Measurements from ENCODE around the gene CYB5RL.

The CYB5RL gene

DNA sequence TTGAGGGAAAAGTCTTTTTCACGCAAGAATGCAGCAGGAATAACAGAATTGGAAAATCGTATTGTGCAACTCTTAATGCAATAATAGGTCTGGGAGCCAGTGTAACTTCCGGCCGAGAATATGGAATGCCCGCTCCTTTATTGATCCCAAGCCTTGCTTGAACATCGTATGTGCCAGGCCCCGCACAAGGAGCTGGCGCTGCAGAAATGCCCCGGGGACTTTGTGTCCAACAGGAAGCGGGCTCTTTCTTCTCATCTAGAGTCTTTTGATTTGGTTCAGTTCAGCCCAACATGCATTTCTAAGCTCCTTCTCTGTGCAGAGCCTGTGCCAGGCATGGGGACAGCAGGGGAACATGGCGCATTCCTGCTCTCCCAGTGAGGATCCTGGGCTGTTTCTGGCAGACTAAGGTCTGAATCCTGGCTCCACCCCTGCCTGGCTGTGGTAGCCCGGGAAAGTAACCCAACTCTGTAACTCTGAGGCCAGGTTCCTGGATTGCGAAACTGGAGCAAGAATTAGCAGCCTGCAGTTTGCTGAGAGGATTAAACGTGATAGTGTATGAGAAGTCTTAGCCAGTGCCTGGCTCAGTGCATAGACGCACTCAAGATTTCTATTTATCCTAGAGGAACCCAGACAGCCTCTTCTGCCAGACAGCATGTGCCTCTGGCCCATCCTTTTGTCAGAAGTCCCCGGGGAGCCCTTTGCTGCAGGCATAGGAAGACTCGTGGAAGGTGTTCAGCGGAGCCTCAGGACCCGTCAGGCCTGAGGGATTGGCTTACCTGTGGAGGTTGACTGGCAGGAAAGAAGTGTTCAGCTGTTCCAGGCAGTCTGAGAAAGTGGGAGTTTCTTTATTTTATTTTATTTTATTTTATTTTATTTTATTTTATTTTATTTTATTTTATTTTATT is 46.0 kb downstream of the CYB5RL start:
- Histone ChIP-seq H3K4me1 (ENCODE audit: low read length) (no peaks in the 10 kb centered on the region), H3K27me3 (ENCODE audit: low read depth, low read length) (no peaks in the 10 kb centered on the region), H4K20me1 (ENCODE audit: insufficient read depth, low read length) (no peaks in the 10 kb centered on the region), H3K79me2 (ENCODE audit: low read length) (no peaks in the 10 kb centered on the region), H3K4me2 (ENCODE audit: low read length) (no peak overlapping the region), H3K9ac (ENCODE audit: low read length) (no peak overlapping the region), H3K4me3 (ENCODE audit: low read length) (no peak overlapping the region), H3K27ac (ENCODE audit: low read length) (no peak overlapping the region), H3K9me3 (ENCODE audit: insufficient read depth, low read length) (no peaks in the 10 kb centered on the region), H2AFZ (ENCODE audit: low read depth, low read length) (no peak overlapping the region), H3K36me3 (replicated peaks; ENCODE audit: low read depth, low read length) (no peaks in the 10 kb centered on the region)
- no peak for TF ChIP-seq EZH2phosphoT487 (IDR thresholded peaks at IDR 0.05; ENCODE audit: low read depth)
- TF ChIP-seq, protein P1, sequence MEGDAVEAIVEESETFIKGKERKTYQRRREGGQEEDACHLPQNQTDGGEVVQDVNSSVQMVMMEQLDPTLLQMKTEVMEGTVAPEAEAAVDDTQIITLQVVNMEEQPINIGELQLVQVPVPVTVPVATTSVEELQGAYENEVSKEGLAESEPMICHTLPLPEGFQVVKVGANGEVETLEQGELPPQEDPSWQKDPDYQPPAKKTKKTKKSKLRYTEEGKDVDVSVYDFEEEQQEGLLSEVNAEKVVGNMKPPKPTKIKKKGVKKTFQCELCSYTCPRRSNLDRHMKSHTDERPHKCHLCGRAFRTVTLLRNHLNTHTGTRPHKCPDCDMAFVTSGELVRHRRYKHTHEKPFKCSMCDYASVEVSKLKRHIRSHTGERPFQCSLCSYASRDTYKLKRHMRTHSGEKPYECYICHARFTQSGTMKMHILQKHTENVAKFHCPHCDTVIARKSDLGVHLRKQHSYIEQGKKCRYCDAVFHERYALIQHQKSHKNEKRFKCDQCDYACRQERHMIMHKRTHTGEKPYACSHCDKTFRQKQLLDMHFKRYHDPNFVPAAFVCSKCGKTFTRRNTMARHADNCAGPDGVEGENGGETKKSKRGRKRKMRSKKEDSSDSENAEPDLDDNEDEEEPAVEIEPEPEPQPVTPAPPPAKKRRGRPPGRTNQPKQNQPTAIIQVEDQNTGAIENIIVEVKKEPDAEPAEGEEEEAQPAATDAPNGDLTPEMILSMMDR (IDR thresholded peaks at IDR 0.05; ENCODE audit: low read depth, low read length) = no peak

GRCh38 chr1:54152696-54153095 is 47.1 kb downstream of the CYB5RL start, which contains the start of gene CDCP2:
Gene CDCP2 (minus strand): TSS chr1:54153000. CDS start chr1:54152922, 78 bp downstream.
- no peak within 1 kb of the TSS for H2AFZ ChIP-seq (ENCODE audit: low read depth, low read length)

GRCh38 chr1:54151013-54151412 is 48.8 kb downstream of the CYB5RL start:
- Histone ChIP-seq H3K4me1 (ENCODE audit: low read length) (no peaks in the 10 kb centered on the region), H3K4me2 (ENCODE audit: low read length) (no peak overlapping the region), H3K36me3 (replicated peaks; ENCODE audit: low read depth, low read length) (no peaks in the 10 kb centered on the region), H2AFZ (ENCODE audit: low read depth, low read length) (no peak overlapping the region), H4K20me1 (ENCODE audit: insufficient read depth, low read length) (no peaks in the 10 kb centered on the region), H3K27me3 (ENCODE audit: low read depth, low read length) (no peaks in the 10 kb centered on the region), H3K27ac (ENCODE audit: low read length) (no peak overlapping the region), H3K4me3 (ENCODE audit: low read length) (no peak overlapping the region), H3K79me2 (ENCODE audit: low read length) (no peaks in the 10 kb centered on the region), H3K9ac (ENCODE audit: low read length) (no peak overlapping the region), H3K9me3 (ENCODE audit: insufficient read depth, low read length) (no peaks in the 10 kb centered on the region)
- TF ChIP-seq EZH2phosphoT487 (IDR thresholded peaks at IDR 0.05; ENCODE audit: low read depth) = no peak
- TF ChIP-seq, protein P1 (IDR thresholded peaks at IDR 0.05; ENCODE audit: low read depth, low read length) = no peak

More at GRCh38 chr1:54152696-54153095, 47.1 kb downstream of the CYB5RL start, which contains the start of gene CDCP2:
- no peaks in the 10 kb centered on the region for H3K9me3 ChIP-seq (ENCODE audit: insufficient read depth, low read length)
- H3K4me3 ChIP-seq (ENCODE audit: low read length) = no peak within 1 kb of the TSS
- no peak within 1 kb of the TSS for H3K9ac ChIP-seq (ENCODE audit: low read length)
- no peaks in the 10 kb centered on the region for H3K4me1 ChIP-seq (ENCODE audit: low read length)
- no peak within 1 kb of the TSS for H3K4me2 ChIP-seq (ENCODE audit: low read length)
- H4K20me1 ChIP-seq (ENCODE audit: insufficient read depth, low read length) = no peaks in the 10 kb centered on the region
- H3K79me2 ChIP-seq (ENCODE audit: low read length) = no peaks in the 10 kb centered on the region
- no peaks in the 10 kb centered on the region for H3K36me3 ChIP-seq (replicated peaks; ENCODE audit: low read depth, low read length)
- H3K27me3 ChIP-seq (ENCODE audit: low read depth, low read length) = no peaks in the 10 kb centered on the region
- no peak within 1 kb of the TSS for H3K27ac ChIP-seq (ENCODE audit: low read length)
- TF ChIP-seq EZH2phosphoT487 (IDR thresholded peaks at IDR 0.05; ENCODE audit: low read depth) = no peak
- TF ChIP-seq, protein P1 (IDR thresholded peaks at IDR 0.05; ENCODE audit: low read depth, low read length) = no peak

Data from OCI-LY3 (cell line).